ENCODE data around the gene IVD.

IVD gene

GRCh38 chr15:40424483-40425115 is 19.0 kb downstream of the IVD start:
- no peak for TF ChIP-seq CTCF (conservative IDR thresholded peaks at IDR 0.05; ENCODE audit: low read depth, low read length)
- DNase-seq (ENCODE audit: low read depth), result no peak
- H3K4me3 ChIP-seq (ENCODE audit: low read length), result no peak overlapping the region

- no peak for DNase-seq (ENCODE audit: low read depth)
- no peak overlapping the region for H3K4me3 ChIP-seq (ENCODE audit: low read length)
- no peak for TF ChIP-seq CTCF (conservative IDR thresholded peaks at IDR 0.05; ENCODE audit: low read depth, low read length)
Measured at GRCh38 chr15:40425681-40426080, 20.1 kb downstream of the IVD start.

- no peak overlapping the region for H3K4me3 ChIP-seq (ENCODE audit: low read length)
- TF ChIP-seq CTCF (conservative IDR thresholded peaks at IDR 0.05; ENCODE audit: low read depth, low read length), result no peak
- no peak for DNase-seq (ENCODE audit: low read depth)
Measured at GRCh38 chr15:40427188-40427587, 21.6 kb downstream of the IVD start.

GRCh38 chr15:40428185-40428584 is 22.6 kb downstream of the IVD start:
- no peak for DNase-seq (ENCODE audit: low read depth)
- H3K4me3 ChIP-seq (ENCODE audit: low read length), result no peak overlapping the region
- TF ChIP-seq CTCF (conservative IDR thresholded peaks at IDR 0.05; ENCODE audit: low read depth, low read length), result no peak

GRCh38 chr15:40429068-40429710 is 23.6 kb downstream of the IVD start:
- no peak for DNase-seq (ENCODE audit: low read depth)
- H3K4me3 ChIP-seq (ENCODE audit: low read length), result no peak overlapping the region
- TF ChIP-seq CTCF (conservative IDR thresholded peaks at IDR 0.05; ENCODE audit: low read depth, low read length), result no peak

GRCh38 chr15:40430271-40430805 is 24.7 kb downstream of the IVD start:
- TF ChIP-seq CTCF (conservative IDR thresholded peaks at IDR 0.05; ENCODE audit: low read depth, low read length), result no peak
- no peak for DNase-seq (ENCODE audit: low read depth)
- H3K4me3 ChIP-seq (ENCODE audit: low read length), result no peak overlapping the region

Measured in retinal pigment epithelial cell (primary cell).